Non-pigmented ciliary epithelial cell (primary cell): ENCODE results near the gene ATP8B4.

Experiments
- DNase-seq: peaks from one replicate; pipeline ENCODE4 v3.0.0-alpha.2; 2010; ENCODE audit warnings: low read depth

Gene ATP8B4

GRCh38 chr15:49890689-49891088 is 228.3 kb downstream of the ATP8B4 start:
- DNase-seq: no peak

GRCh38 chr15:49889536-49889935 is 229.5 kb downstream of the ATP8B4 start:
- DNase-seq: no peak

DNA sequence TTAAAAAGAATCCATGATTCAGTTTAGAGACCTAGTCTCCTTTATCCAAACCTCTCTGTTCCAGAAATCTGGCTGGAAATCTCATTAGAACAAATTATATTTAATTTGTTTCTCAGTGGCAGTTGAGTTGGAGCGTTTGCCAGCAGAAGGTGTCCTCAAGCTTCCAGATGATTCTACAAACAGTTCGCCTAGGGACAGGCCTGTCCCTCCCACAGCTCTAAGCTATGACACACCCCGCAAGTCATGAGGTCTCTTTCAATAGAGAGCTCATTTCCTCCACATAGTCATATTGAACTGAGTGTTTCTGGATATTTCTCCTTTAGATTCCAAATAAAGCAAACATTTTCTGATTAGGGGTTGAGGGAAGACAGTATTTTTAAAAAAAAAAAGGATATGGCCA is 230.3 kb downstream of the ATP8B4 start:
- DNase-seq: no peak

- DNase-seq: no peak
Measured at GRCh38 chr15:49888323-49888693, 230.7 kb downstream of the ATP8B4 start.

DNA sequence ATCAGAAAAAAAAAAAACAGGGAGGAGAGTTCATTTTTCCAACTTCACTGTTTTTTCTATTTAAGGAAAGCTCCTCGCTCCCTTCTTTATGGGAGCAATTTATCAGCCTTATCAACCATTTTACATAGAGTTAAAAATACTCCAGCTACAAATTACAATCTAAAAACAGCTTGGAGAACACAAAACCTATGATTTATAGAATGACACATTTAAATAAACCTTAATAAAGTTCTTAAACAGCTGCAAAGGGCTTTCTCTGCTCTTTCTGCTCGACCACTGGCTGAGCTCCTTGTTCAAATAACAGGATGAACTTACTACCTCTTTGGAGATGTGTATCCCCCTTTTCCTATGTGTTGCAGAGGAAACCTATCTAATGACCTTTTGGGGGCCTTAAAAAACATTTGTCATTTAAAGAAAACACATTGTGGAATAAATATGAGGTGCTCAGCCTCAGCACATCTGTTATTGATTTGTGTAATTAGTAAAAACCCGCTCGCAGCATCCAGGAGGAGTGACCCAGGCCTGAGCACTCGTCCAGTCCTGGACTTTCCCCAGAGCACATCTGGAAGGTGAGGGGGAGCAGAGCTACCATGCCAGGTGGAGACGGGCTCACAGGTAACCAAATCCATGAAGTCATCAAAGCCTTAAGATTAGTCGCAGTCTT is 231.2 kb downstream of the ATP8B4 start:
- no peak for DNase-seq

DNA sequence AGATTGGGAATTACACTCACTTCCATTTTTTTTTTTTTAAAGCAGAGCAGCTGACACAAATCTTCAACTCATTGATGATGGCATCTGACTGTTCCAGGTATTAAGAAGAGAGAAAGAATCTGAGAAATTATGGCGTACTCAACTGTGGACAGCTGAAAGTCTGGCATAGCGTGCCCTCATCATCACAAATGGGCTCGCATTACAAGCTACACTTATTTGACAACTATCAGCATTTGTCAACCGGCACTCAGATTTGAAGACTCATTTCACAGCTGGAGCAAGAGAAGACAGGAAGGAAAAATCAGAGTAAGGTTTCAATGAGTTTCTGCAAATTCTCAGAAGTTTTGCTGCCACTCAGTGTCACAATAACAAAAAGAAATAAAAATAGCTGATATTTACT is 235.9 kb downstream of the ATP8B4 start:
- DNase-seq: no peak

DNA sequence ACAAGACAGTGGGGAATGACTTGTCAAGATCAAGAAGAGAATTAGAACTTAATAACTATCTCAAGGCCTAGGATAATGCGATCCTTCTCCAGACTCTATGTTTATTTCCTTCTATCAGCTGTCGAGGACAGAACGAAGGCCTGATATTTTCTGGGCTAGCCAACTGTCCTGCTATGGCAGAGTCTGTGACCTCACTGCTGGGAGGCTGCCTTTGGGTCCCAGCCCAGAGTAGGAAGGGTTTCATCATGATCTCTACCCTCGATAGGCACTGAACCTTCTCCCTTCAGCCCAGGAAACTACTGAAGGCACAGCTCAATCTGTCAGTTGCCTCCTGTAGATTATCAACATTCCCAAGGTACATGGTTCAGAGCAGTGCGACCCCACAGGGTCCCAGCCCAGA is 237.2 kb downstream of the ATP8B4 start:
- no peak for DNase-seq

- DNase-seq: no peak
Measured at GRCh38 chr15:49881433-49881832, 237.6 kb downstream of the ATP8B4 start.

GRCh38 chr15:49877873-49878521 is 241.0 kb downstream of the ATP8B4 start:
- no peak for DNase-seq

DNA sequence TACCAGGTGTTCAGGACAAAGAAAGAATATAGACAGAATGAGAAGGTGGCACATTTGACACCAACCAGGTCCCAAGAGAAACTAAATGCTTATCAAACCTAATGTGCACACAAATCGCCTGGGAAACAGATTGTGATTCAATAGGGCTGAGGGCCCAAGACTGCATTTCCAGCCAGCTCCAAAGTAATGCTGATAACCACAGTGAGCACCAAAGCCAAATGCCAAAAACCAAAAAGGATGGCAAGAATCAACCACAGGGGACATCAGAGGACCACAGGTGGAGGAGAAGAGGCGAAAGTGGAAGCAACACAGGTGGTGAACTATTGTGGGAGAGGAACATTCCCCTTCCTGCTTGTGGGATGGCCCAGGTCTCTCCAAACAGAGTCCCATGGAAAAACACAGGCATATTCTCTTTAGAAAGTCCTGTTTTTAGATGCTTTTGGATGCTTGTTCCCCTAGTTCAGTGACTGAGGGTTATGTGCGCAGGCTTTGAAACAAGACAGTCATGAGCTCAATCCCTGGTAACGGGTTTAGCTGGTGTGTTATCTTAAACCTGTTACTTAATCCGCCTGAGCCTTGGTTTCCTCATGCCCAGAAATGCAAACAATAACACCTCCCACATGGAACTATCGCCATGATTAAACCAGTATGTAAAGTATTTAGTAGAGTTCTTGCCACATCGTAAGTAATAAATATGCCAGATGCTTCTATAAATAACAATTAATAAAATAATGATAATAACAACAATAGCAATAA is 241.7 kb downstream of the ATP8B4 start:
- DNase-seq: no peak

DNA sequence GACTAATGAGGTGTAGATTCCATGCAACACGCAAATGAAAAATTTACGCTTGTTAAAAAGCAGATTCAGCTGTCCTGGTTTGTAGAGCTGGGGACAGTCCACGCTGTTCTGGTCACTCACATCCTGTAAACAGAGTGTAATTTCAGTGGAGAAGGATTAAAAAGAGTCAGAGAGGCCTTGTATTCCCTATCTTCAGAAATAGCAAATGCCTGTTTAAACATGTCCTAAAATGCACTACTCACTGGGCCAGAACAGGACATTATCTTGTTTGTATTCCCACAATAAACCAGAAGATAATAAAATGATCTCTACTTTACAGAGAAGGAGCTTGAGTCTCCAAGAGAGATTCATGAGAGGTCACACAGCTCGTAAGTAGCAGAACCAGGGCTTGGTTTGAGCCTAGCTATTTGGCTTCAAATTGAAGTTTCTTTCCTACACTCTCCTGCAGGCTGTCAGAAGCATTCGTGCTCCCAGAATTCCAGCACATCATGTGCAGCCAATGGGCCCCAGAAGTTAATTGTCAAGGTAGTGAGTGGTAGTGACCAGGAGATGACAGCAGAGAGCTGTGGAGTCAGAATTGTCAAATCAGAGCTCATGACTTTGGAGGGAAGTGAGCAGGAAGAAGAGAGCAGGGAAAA is 242.5 kb downstream of the ATP8B4 start:
- DNase-seq: no peak

- no peak for DNase-seq
Measured at GRCh38 chr15:49875392-49875791, 243.6 kb downstream of the ATP8B4 start.

DNA sequence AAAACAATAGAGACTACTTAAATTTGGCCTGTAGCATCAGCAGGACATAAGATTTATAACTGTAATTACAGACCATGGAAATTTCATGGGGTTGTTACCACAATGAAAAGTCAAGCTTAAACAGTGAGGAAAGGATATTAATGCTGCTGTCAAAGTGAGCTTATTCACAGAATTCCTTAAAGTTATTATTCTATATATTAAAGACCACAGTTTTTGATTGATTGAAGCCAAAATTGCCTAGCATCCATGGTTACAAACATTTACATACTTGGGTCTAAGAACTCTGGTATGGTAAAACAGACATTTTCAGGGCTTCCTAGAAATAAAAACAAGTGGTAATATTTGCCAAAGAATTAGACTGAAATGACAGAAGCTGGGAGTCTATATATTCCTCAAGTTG is 248.6 kb downstream of the ATP8B4 start:
- no peak for DNase-seq

GRCh38 chr15:49868348-49868747 is 250.7 kb downstream of the ATP8B4 start:
- DNase-seq: no peak

DNA sequence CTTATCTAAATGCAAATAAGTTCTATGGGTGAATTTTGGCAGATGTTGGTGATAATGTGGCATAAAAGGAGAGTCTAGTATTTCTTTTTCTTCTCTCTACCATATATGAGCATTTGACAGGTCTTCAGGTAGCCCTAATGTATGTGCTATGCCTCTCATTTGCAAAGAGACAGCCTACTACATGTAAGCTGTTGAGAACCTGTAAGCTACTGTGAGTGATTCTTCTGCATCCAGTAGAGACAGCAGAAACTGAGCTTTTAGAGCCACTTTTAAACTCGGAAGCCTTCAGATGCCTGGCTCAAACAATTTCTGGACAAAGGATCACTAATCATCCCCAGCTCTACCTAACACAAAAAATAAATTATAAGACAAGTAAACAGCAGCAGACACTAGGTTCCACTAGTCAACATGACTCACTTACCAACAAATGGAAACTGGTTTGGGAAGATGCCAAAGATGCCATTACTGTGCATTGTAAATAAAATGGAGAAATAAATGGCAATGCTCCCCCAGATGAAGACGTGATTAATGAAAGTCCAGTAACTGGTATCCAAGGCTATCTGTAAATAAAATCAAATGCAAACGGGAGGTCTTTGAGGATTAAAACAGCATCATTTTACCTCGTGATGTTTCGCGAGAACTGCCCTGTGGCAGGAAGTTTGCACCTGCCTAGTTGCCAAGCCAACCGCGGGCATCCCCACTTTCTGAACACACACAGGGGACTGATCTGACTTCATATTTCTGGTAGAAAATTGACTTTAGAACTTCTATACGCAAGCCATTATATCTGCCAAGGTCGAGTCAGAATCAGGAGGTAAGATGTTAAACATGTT is 252.9 kb downstream of the ATP8B4 start:
- no peak for DNase-seq

DNA sequence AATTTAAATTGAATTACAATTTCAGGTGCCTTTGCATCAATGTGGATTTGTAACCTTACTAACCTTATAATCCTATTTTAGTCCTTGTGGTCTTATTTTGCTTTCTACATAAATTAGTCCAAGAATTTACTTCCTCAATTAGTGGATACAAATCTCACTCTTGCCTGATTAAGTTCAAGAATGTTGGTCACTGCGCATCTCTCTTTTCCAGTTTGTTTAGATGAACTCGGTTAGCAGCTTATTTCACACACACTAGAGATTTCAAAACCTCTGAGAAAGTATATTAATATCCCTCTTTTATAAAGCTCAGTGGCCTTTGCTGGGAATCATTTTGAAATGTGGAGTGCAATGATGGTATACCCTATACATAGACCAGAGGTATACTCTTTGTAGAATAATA is 254.8 kb downstream of the ATP8B4 start:
- DNase-seq: no peak

DNA sequence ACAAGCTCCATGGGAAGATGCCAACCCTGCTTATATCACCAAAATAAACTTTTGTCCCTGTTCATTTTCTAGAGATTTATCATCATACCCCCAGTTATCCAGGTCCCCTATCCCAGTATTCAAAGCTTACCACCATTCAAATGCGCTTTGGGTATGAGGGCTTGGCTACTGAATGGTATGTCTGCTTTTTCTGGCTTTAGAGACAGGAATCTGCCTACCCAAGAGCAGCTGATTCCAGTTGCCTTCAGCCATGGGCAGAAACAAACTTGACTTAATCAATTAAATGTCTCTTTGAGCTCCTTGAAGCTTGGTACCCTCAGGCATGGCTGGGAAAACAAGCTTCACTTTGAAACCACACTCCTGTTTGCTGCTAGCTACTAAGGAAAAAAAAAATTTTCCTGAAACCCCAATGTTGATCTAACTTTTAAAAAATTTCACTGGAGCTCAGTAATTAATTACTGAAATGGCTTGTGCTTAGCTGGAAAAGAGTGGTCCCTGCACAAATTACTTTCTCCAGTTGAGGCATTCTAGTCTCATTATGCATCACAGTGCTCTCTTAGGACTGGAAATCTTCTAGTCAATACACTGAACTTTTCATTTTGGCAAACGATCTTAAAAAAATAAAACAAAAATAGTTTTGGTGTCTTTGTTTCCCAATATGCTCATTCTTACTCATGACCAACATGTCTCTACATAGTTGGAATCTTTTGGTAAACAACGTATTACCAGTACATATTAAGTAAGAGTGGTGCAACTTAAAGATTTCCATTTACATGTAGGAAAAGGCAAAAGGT is 255.4 kb downstream of the ATP8B4 start:
- no peak for DNase-seq

DNA sequence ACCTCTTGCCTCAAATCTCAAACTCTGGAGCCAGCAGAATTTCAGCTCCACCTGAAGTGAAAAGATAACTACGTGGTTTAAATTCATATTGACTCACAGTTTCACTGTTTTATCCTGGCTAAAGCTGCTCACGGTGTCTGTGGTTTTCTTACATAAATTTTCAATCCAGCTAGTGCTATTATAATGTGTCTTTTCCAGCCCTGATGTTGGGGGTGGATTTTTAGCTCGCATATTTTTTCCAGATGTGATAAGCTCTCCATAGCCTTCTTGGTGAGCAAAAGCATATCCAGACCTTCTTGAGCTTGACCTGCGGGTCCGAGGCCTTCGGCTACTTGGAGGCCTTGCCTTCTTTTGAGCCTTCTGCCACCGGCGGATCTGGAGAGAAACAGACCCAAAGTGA is 258.9 kb downstream of the ATP8B4 start:
- no peak for DNase-seq

DNA sequence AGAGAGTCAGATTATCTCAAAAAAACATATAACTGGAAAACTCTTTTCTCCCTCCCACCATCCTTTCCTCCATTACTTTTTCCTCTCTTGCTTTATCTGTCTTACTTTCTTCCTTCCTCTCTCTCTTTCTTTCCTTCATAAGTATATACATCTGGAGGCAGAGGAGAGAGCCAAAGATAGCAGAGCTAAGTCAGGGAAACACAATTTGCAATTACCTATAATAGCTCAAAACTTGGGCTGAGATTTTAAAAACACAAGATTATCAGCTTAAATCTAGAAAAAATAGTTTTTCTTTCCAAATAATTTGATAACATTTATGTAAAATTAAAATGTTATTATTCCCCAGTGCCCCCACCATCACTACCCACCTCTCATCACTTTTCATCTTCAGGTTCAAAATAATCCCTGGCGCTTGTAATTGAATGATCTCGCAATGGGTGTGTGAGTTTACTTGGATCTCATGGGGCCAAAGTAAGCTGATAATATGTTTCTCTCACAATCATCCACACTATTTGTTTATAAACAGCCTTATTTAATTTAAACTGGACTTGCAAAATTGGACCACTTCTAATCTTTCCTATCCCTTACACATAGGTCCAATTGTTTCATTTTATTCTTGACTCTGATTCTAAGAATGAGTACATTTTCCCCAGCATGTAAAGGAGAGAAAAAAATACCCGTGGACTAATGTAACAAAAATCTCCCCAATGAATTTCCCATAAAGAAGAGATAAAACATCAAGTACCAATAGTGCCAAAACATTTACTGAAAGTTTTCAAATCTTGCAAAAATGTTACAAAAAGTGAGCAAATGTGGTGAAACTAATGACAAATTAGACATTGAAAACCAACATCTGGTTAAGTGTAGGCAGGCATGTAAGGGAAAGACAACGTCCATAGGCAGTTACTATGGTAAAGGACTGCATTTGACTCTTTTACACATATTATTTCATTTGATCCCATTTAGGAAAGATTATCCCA is 261.2 kb downstream of the ATP8B4 start:
- no peak for DNase-seq
